GM23248 (cell line): ENCODE measurements around the gene TMEM80.
"Not testable (repeated sequence)": the region's sequence is repeated elsewhere in the genome, so short reads cannot be mapped to it uniquely, and the experiment has no call there.

Experiments used
- EZH2 ChIP-seq: fragments of 200-600 bp; sonication (generic); IDR thresholded peaks from 2 replicates; pipeline ENCODE4 v1.6.1; 2018; ENCODE audit warnings: antibody characterized with exemption, mild to moderate bottlenecking; ENCODE audit not compliant: insufficient read depth, poor library complexity, severe bottlenecking
- EZH2phosphoT487 ChIP-seq: fragments of 200-600 bp; sonication (generic); IDR thresholded peaks from 2 replicates; pipeline ENCODE4 v1.6.1; 2018; ENCODE audit warnings: antibody characterized with exemption, moderate library complexity, mild to moderate bottlenecking, low read depth; ENCODE audit not compliant: insufficient read depth

DNA sequence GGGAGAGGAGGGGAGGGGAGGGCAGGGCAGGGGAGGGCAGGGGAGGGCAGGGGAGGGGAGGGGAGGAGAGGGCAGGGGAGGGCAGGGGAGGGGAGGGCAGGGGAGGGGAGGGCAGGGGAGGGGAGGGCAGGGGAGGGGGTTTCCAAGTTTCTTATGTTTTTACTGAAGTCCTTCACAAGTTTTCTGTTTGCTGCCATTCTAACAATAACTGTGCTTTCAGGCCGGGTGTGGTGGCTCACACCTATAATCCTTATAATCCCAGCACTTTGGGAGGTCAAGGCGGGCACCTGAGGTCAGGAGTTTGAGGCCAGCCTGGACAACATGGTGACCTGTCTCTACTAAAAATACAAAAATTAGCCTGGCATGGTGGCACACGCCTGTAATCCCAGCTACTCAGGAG lies 5.4 kb upstream of the TMEM80 start:
- not testable (repeated sequence) for TF ChIP-seq EZH2, EZH2phosphoT487
